Neural crest cell (in vitro differentiated cells): ENCODE results near the gene JMJD7. TPM values are rescaled to one million over a fixed set of nuclear protein-coding genes. Genes with fewer than 3 reads are reported as not detected.

Source experiments
- DNase-seq: peaks from one replicate; pipeline ENCODE4 v3.0.0; 2021; ENCODE audit warnings: low read depth, mixed read lengths, low spot score
- H3K27ac Mint-ChIP-seq: one replicate; pipeline ENCODE4 v1.8.0; 2021; ENCODE audit warnings: mild to moderate bottlenecking, mixed read lengths; ENCODE audit not compliant: unreplicated experiment
- H3K27me3 Mint-ChIP-seq: 2 replicates; pipeline ENCODE4 v1.8.0; 2021; ENCODE audit warnings: low read depth, mild to moderate bottlenecking, mixed read lengths
- H3K36me3 Mint-ChIP-seq: 2 replicates; pipeline ENCODE4 v1.8.0; 2021; ENCODE audit warnings: low read depth, mild to moderate bottlenecking, mixed read lengths
- H3K4me1 Mint-ChIP-seq: 2 replicates; pipeline ENCODE4 v1.8.0; 2021; ENCODE audit warnings: mixed read lengths
- H3K4me3 Mint-ChIP-seq: one replicate; pipeline ENCODE4 v1.8.0; 2021; ENCODE audit warnings: mild to moderate bottlenecking, mixed read lengths
- H3K9me3 Mint-ChIP-seq: 2 replicates; pipeline ENCODE4 v1.8.0; 2021; ENCODE audit warnings: mixed read lengths
- CTCF ChIP-seq: fragments of 200-600 bp; sonication (generic); conservative IDR thresholded peaks from 2 replicates; pipeline ENCODE4 v1.5.0; 2021; ENCODE audit warnings: antibody characterized with exemption, mild to moderate bottlenecking
- total RNA-seq: library from RNA; stranded (reverse); gene quantifications from 2 replicates; pipeline ENCODE4 v1.2.1, GENCODE V29; 2021

The JMJD7 gene
- total RNA-seq, 1 donor from 2014 or later = 16.6 TPM

- Mint-ChIP-seq H3K9me3 (no peaks in the 10 kb centered on the region), H3K27me3 (no peaks in the 10 kb centered on the region), H3K4me1 (peaks cover 41% of the 10 kb centered on the region), H3K27ac (no peak overlapping the region), H3K36me3 (no peaks in the 10 kb centered on the region), H3K4me3 (no peak overlapping the region)
- TF ChIP-seq CTCF = no peak
- DNase-seq = no peak
Observed at GRCh38 chr15:41790169-41790568, 37.7 kb upstream of the JMJD7 start.

GRCh38 chr15:41790756-41791546 is 36.9 kb upstream of the JMJD7 start:
- Mint-ChIP-seq H3K27ac (peak overlapping the region; percentile 15), H3K36me3 (no peaks in the 10 kb centered on the region), H3K4me1 (peaks cover 43% of the 10 kb centered on the region), H3K4me3 (no peak overlapping the region), H3K27me3 (no peaks in the 10 kb centered on the region), H3K9me3 (no peaks in the 10 kb centered on the region)
- no peak for TF ChIP-seq CTCF
- DNase-seq = no peak

GRCh38 chr15:41791547-41791937 is 36.4 kb upstream of the JMJD7 start:
- no peaks in the 10 kb centered on the region for H3K9me3 Mint-ChIP-seq
- H3K27me3 Mint-ChIP-seq = no peaks in the 10 kb centered on the region
- peak overlapping the region; percentile 89 for H3K27ac Mint-ChIP-seq
- peaks cover 49% of the 10 kb centered on the region for H3K4me1 Mint-ChIP-seq
- TF ChIP-seq CTCF = no peak
- no peaks in the 10 kb centered on the region for H3K36me3 Mint-ChIP-seq
- no peak overlapping the region for H3K4me3 Mint-ChIP-seq
- no peak for DNase-seq

GRCh38 chr15:41792000-41792637 is 35.8 kb upstream of the JMJD7 start:
- no peak for DNase-seq
- no peak overlapping the region for H3K4me3 Mint-ChIP-seq
- no peak for TF ChIP-seq CTCF
- H3K27me3 Mint-ChIP-seq = no peaks in the 10 kb centered on the region
- H3K9me3 Mint-ChIP-seq = no peaks in the 10 kb centered on the region
- H3K27ac Mint-ChIP-seq = no peak overlapping the region
- H3K4me1 Mint-ChIP-seq = peaks cover 52% of the 10 kb centered on the region
- no peaks in the 10 kb centered on the region for H3K36me3 Mint-ChIP-seq

- Mint-ChIP-seq H3K4me3 (no peak overlapping the region), H3K27me3 (no peaks in the 10 kb centered on the region), H3K4me1 (peaks cover 45% of the 10 kb centered on the region), H3K36me3 (no peaks in the 10 kb centered on the region), H3K9me3 (no peaks in the 10 kb centered on the region), H3K27ac (no peak overlapping the region)
- no peak for TF ChIP-seq CTCF
- no peak for DNase-seq
Observed at GRCh38 chr15:41794081-41794480, 33.8 kb upstream of the JMJD7 start.
